Measurements from ENCODE around the gene UBB.

DNA sequence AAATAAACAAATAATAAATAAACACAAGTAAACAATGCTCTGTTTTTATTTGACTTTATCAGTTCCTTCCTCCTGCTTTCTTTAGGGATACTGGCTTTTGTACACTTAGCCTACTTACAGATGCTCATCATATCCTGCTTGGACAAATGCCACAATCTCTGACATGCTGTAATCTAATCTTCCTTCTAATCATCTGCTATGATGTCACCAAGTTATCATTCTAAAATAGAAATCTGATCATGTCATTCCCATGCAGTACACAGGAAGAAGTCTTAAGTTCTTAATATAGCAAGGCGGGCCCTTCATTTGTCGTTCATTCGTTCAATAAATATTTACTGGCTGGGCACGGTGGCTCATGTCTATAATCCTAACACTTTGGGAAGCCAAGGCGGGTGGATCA, 9.1 kb upstream of the UBB start:
- no peak for TF ChIP-seq EP300 (IDR thresholded peaks at IDR 0.05)
- TF ChIP-seq POLR2A (IDR thresholded peaks at IDR 0.05) = no peak
- TF ChIP-seq CTCF (IDR thresholded peaks at IDR 0.05) = no peak
- no peak for TF ChIP-seq POLR2AphosphoS5 (IDR thresholded peaks at IDR 0.05)
